ENCODE measurements around the gene GNS.

GRCh38 chr12:64744422-64745258 lies 14.6 kb downstream of the GNS start:
- TF ChIP-seq CTCF (IDR thresholded peaks at IDR 0.05) (no peak), POLR2A (IDR thresholded peaks at IDR 0.05) (no peak)

Data from testis (tissue), 2 donors.